ENCODE data around the gene TAS2R1. TPM values are rescaled to one million over a fixed set of nuclear protein-coding genes. Genes with fewer than 3 reads are reported as not detected.

TAS2R1 gene
- total and polyA plus RNA-seq, 10 of the 15 experiments (the other 5 are each of a cell fraction or from before 2014, with no cell fraction given), result not detected

DNA sequence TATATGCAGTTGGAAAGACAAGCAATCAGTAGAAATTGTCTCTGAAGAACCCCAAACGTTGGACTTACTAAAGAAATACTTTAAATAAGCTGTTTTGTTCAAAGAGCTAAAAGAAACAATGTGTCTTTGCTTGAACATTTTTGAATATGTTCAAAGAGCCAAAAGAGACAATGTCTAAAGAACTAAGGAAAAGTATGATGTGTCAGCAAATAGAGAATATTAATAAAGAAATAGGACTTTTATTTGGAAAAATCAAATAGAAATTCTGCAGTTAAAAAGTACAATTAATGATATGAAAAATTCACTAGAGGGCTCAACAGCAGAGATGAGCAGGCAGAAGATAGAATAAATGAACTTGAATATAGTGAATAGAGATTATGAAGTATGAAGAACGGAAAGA lies 19.2 kb downstream of the TAS2R1 start:
- TF ChIP-seq GABPA (IDR thresholded peaks at IDR 0.05; ENCODE audit: low read depth) (no peak), ZNF622 (IDR thresholded peaks at IDR 0.05) (no peak), IKZF1 (conservative IDR thresholded peaks at IDR 0.05) (no peak), LARP7 (IDR thresholded peaks at IDR 0.05) (no peak), SMAD1 (IDR thresholded peaks at IDR 0.05; ENCODE audit: low read depth, partially characterized antibody) (no peak), HSF1 (IDR thresholded peaks at IDR 0.05; ENCODE audit: low read depth, low read length) (no peak), CREM (IDR thresholded peaks at IDR 0.05; ENCODE audit: low read depth) (no peak), MTA3 (IDR thresholded peaks at IDR 0.05; ENCODE audit: borderline replicate concordance, low read length) (no peak), NFYA (IDR thresholded peaks at IDR 0.05; ENCODE audit: borderline replicate concordance, low read depth, low read length) (no peak), MYB (IDR thresholded peaks at IDR 0.05; ENCODE audit: borderline replicate concordance, low read depth, low read length) (no peak)
- TF ChIP-seq, protein P1, sequence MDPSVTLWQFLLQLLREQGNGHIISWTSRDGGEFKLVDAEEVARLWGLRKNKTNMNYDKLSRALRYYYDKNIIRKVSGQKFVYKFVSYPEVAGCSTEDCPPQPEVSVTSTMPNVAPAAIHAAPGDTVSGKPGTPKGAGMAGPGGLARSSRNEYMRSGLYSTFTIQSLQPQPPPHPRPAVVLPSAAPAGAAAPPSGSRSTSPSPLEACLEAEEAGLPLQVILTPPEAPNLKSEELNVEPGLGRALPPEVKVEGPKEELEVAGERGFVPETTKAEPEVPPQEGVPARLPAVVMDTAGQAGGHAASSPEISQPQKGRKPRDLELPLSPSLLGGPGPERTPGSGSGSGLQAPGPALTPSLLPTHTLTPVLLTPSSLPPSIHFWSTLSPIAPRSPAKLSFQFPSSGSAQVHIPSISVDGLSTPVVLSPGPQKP (IDR thresholded peaks at IDR 0.05; ENCODE audit: low read depth, low read length), result no peak
- TF ChIP-seq, protein P2, sequence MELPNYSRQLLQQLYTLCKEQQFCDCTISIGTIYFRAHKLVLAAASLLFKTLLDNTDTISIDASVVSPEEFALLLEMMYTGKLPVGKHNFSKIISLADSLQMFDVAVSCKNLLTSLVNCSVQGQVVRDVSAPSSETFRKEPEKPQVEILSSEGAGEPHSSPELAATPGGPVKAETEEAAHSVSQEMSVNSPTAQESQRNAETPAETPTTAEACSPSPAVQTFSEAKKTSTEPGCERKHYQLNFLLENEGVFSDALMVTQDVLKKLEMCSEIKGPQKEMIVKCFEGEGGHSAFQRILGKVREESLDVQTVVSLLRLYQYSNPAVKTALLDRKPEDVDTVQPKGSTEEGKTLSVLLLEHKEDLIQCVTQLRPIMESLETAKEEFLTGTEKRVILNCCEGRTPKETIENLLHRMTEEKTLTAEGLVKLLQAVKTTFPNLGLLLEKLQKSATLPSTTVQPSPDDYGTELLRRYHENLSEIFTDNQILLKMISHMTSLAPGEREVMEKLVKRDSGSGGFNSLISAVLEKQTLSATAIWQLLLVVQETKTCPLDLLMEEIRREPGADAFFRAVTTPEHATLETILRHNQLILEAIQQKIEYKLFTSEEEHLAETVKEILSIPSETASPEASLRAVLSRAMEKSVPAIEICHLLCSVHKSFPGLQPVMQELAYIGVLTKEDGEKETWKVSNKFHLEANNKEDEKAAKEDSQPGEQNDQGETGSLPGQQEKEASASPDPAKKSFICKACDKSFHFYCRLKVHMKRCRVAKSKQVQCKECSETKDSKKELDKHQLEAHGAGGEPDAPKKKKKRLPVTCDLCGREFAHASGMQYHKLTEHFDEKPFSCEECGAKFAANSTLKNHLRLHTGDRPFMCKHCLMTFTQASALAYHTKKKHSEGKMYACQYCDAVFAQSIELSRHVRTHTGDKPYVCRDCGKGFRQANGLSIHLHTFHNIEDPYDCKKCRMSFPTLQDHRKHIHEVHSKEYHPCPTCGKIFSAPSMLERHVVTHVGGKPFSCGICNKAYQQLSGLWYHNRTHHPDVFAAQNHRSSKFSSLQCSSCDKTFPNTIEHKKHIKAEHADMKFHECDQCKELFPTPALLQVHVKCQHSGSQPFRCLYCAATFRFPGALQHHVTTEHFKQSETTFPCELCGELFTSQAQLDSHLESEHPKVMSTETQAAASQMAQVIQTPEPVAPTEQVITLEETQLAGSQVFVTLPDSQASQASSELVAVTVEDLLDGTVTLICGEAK (IDR thresholded peaks at IDR 0.05; ENCODE audit: borderline replicate concordance), result no peak
- TF ChIP-seq, protein P3, sequence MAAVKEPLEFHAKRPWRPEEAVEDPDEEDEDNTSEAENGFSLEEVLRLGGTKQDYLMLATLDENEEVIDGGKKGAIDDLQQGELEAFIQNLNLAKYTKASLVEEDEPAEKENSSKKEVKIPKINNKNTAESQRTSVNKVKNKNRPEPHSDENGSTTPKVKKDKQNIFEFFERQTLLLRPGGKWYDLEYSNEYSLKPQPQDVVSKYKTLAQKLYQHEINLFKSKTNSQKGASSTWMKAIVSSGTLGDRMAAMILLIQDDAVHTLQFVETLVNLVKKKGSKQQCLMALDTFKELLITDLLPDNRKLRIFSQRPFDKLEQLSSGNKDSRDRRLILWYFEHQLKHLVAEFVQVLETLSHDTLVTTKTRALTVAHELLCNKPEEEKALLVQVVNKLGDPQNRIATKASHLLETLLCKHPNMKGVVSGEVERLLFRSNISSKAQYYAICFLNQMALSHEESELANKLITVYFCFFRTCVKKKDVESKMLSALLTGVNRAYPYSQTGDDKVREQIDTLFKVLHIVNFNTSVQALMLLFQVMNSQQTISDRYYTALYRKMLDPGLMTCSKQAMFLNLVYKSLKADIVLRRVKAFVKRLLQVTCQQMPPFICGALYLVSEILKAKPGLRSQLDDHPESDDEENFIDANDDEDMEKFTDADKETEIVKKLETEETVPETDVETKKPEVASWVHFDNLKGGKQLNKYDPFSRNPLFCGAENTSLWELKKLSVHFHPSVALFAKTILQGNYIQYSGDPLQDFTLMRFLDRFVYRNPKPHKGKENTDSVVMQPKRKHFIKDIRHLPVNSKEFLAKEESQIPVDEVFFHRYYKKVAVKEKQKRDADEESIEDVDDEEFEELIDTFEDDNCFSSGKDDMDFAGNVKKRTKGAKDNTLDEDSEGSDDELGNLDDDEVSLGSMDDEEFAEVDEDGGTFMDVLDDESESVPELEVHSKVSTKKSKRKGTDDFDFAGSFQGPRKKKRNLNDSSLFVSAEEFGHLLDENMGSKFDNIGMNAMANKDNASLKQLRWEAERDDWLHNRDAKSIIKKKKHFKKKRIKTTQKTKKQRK (IDR thresholded peaks at IDR 0.05; ENCODE audit: low read depth, low read length), result no peak
- intact Hi-C loops (cut with micrococcal nuclease; ENCODE audit: unreplicated experiment) (no loop called here), in situ Hi-C loops (cut with MboI) (no loop called here)
- CTCF ChIA-PET, result no interaction called here
- Histone ChIP-seq H2AFZ (ENCODE audit: control insufficient read depth, low read depth, low read length) (no peak overlapping the region), H3K4me2 (ENCODE audit: control insufficient read depth, insufficient read depth) (no peak overlapping the region), H3K4me3 (no peak overlapping the region), H3K27ac (ENCODE audit: control insufficient read depth, insufficient read depth) (no peak overlapping the region), H3K9me3 (replicated peaks; ENCODE audit: control insufficient read depth, insufficient read depth, low read length) (no peaks in the 10 kb centered on the region), H3K9ac (ENCODE audit: control insufficient read depth, insufficient read depth, low read length) (no peak overlapping the region), H4K20me1 (ENCODE audit: control insufficient read depth, insufficient read depth) (no peaks in the 10 kb centered on the region), H3K36me3 (ENCODE audit: control insufficient read depth in 2 of 2, insufficient read depth in 2 of 2, low read length in 1 of 2) (no peaks in the 10 kb centered on the region), H3K4me1 (ENCODE audit: control insufficient read depth, insufficient read depth, low read length) (no peaks in the 10 kb centered on the region), H3K27me3 (replicated peaks in 1 of 2; ENCODE audit: control insufficient read depth in 2 of 2, insufficient read depth in 2 of 2, low read length in 1 of 2) (no peaks in the 10 kb centered on the region; a peak in 1 of 4 replicates), H3K79me2 (ENCODE audit: control insufficient read depth, insufficient read depth, low read length) (no peaks in the 10 kb centered on the region)
- SMC1A ChIA-PET (ENCODE audit: uncharacterized antibody, unreplicated experiment), result no interaction called here
- RAD21 ChIA-PET (ENCODE audit: unreplicated experiment), result no interaction called here
- 48% methylated on average over 2 of the region's 2 CpGs for WGBS (ENCODE audit: insufficient coverage, insufficient replicate concordance, low lambda C conversion rate, missing lambda C conversion rate)
- ATAC-seq (no peak), FAIRE-seq (no peak), DNase-seq (ENCODE audit: low read depth, low spot score) (no peak)
- no TSS peak for BruUV-seq (replicated peaks)
- POLR2A ChIA-PET, result no interaction called here
